Esophagus muscularis mucosa (tissue), 4 donors: ENCODE measurements around the gene PLD1.

Experiments used
- EP300 ChIP-seq: sonication (generic); formaldehyde crosslinking; IDR thresholded peaks from one replicate; pipeline ENCODE4 v1.6.1; 2017; ENCODE audit warnings: antibody characterized with exemption
- POLR2A ChIP-seq: fragments of 450-650 bp; IDR thresholded peaks from one replicate; pipeline ENCODE4 v1.6.1; 2017; ENCODE audit warnings: antibody characterized with exemption, moderate library complexity, mild to moderate bottlenecking, low read depth
- POLR2AphosphoS5 ChIP-seq, 2 donors: sonication (generic); formaldehyde crosslinking; IDR thresholded peaks; one replicate each; pipeline ENCODE4 v1.6.1; 2017; ENCODE audit warnings: antibody characterized with exemption in 2 of 2
- TF ChIP-seq, protein P1 (sequence below), 3 experiments: fragments of 200-600 bp in 2 of 3; fragments of 450-650 bp in 1 of 3; sonication (generic) in 2 of 3; IDR thresholded peaks; one replicate each; pipeline ENCODE4 v1.5.1; 2017 to 2019; ENCODE audit warnings: antibody characterized with exemption in 3 of 3, mild to moderate bottlenecking in 2 of 3, moderate library complexity in 1 of 3

DNA sequence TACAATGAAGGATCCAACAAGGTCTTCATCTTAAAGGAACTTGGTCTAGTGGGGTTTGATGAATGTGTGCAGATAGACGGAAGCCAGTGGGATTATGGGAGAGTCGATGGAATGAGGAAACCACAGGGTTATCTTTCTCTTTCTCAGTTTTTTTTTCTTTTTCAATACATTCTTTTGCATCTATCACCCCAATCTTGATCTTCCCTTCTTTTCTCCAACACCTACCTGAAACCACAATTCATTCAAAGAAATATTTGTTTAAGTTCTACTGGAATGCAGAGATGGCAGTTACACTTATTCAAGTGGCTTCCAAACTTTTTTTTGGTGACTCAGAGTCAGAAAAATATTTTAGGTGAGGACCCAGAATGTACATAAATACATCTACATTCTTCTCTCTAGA, 34.6 kb upstream of the PLD1 start:
- TF ChIP-seq, protein P1, sequence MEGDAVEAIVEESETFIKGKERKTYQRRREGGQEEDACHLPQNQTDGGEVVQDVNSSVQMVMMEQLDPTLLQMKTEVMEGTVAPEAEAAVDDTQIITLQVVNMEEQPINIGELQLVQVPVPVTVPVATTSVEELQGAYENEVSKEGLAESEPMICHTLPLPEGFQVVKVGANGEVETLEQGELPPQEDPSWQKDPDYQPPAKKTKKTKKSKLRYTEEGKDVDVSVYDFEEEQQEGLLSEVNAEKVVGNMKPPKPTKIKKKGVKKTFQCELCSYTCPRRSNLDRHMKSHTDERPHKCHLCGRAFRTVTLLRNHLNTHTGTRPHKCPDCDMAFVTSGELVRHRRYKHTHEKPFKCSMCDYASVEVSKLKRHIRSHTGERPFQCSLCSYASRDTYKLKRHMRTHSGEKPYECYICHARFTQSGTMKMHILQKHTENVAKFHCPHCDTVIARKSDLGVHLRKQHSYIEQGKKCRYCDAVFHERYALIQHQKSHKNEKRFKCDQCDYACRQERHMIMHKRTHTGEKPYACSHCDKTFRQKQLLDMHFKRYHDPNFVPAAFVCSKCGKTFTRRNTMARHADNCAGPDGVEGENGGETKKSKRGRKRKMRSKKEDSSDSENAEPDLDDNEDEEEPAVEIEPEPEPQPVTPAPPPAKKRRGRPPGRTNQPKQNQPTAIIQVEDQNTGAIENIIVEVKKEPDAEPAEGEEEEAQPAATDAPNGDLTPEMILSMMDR (IDR thresholded peaks at IDR 0.05) = no peak
- TF ChIP-seq POLR2A (no peak), EP300 (no peak), POLR2AphosphoS5 (IDR thresholded peaks at IDR 0.05) (no peak)
